GM23338 (cell line): ENCODE results near the gene NECTIN2. TPM values are rescaled to one million over a fixed set of nuclear protein-coding genes. Genes with fewer than 3 reads are reported as not detected.

Experiments used
- ATAC-seq: fragments of 200-7000 bp; cut with Tn5 transposase; 3 replicates; pipeline ENCODE4 v1.9.1; 2020
- DNase-seq: peaks from one replicate; pipeline ENCODE4 v3.0.0-alpha.2; 2015; ENCODE audit warnings: low spot score
- H2AFZ ChIP-seq: fragments of 200-600 bp; sonication (generic); 2 replicates; pipeline ENCODE4 v1.8.0; 2016; ENCODE audit warnings: antibody characterized with exemption, mild to moderate bottlenecking, moderate library complexity
- H3F3A ChIP-seq: fragments of 200-600 bp; sonication (generic); replicated peaks from 2 replicates; pipeline ENCODE4 v1.8.0; 2017; ENCODE audit warnings: antibody characterized with exemption, mixed run types, low read depth
- H3K27ac ChIP-seq: fragments of 200-600 bp; sonication (generic); 2 replicates; pipeline ENCODE4 v1.6.1; 2016; ENCODE audit warnings: low read depth
- H3K27me3 ChIP-seq: fragments of 200-600 bp; sonication (generic); 2 replicates; pipeline ENCODE4 v1.8.0; 2016; ENCODE audit warnings: mild to moderate bottlenecking, mixed run types, moderate library complexity; ENCODE audit not compliant: insufficient read depth
- H3K36me3 ChIP-seq: fragments of 200-600 bp; sonication (generic); 2 replicates; pipeline ENCODE4 v1.8.0; 2016; ENCODE audit warnings: mild to moderate bottlenecking; ENCODE audit not compliant: insufficient read depth
- H3K4me1 ChIP-seq: fragments of 200-600 bp; sonication (generic); 2 replicates; pipeline ENCODE4 v1.8.0; 2016; ENCODE audit warnings: mild to moderate bottlenecking, moderate library complexity; ENCODE audit not compliant: insufficient read depth
- H3K4me2 ChIP-seq: fragments of 200-600 bp; sonication (generic); 2 replicates; pipeline ENCODE4 v1.7.1; 2017; ENCODE audit warnings: mixed run types
- H3K4me3 ChIP-seq: fragments of 200-600 bp; sonication (generic); 2 replicates; pipeline ENCODE4 v1.6.1; 2016; ENCODE audit warnings: mixed run types
- H3K79me2 ChIP-seq: fragments of 200-600 bp; sonication (generic); replicated peaks from 2 replicates; pipeline ENCODE4 v1.8.0; 2017; ENCODE audit warnings: mild to moderate bottlenecking; ENCODE audit not compliant: insufficient read depth
- H3K9me2 ChIP-seq: fragments of 200-600 bp; sonication (generic); 2 replicates; pipeline ENCODE4 v1.8.0; 2017; ENCODE audit not compliant: insufficient read depth
- H4K20me1 ChIP-seq: fragments of 200-600 bp; sonication (generic); replicated peaks from 2 replicates; pipeline ENCODE4 v1.8.0; 2017; ENCODE audit warnings: mild to moderate bottlenecking; ENCODE audit not compliant: insufficient read depth
- H3K27ac Mint-ChIP-seq: 2 replicates; pipeline ENCODE4 v1.8.0; 2020; ENCODE audit warnings: inconsistent platforms, mild to moderate bottlenecking, moderate library complexity, mixed read lengths
- H3K27me3 Mint-ChIP-seq: 3 replicates; pipeline ENCODE4 v1.8.0; 2022; ENCODE audit warnings: low read depth, mild to moderate bottlenecking, moderate library complexity, mixed read lengths, inconsistent platforms; ENCODE audit not compliant: insufficient read depth, poor library complexity
- H3K36me3 Mint-ChIP-seq: 3 replicates; pipeline ENCODE4 v1.8.0; 2021; ENCODE audit warnings: low read depth, mild to moderate bottlenecking, inconsistent platforms, moderate library complexity, mixed read lengths
- H3K4me1 Mint-ChIP-seq: 3 replicates; pipeline ENCODE4 v1.8.0; 2020; ENCODE audit warnings: mild to moderate bottlenecking, inconsistent platforms, mixed read lengths
- H3K4me3 Mint-ChIP-seq: 3 replicates; pipeline ENCODE4 v1.8.0; 2021; ENCODE audit warnings: moderate library complexity, mild to moderate bottlenecking, inconsistent platforms, mixed read lengths
- H3K9me3 Mint-ChIP-seq: 3 replicates; pipeline ENCODE4 v1.8.0; 2020; ENCODE audit warnings: moderate library complexity, mild to moderate bottlenecking, inconsistent platforms, mixed read lengths
- CREB1 ChIP-seq: fragments of 250-450 bp; sonication (Bioruptor Pico); IDR thresholded peaks from 2 replicates; pipeline ENCODE4 v1.5.0; 2020; ENCODE audit warnings: low read depth, mild to moderate bottlenecking, moderate library complexity
- CTCF ChIP-seq, 2 experiments: fragments of 200-600 bp in 1 of 2; sonication (generic) in 1 of 2; conservative IDR thresholded peaks; 2 replicates each; pipeline versions ENCODE4 v1.5.1 to v1.6.1; 2016 to 2017; ENCODE audit warnings: antibody characterized with exemption in 2 of 2, low read depth in 2 of 2, mild to moderate bottlenecking in 2 of 2, moderate library complexity in 1 of 2
- ETS1 ChIP-seq: IDR thresholded peaks from 2 replicates; pipeline ENCODE4 v1.6.1; 2016; ENCODE audit warnings: antibody characterized with exemption
- EZH2 ChIP-seq: fragments of 200-600 bp; sonication (generic); IDR thresholded peaks from one replicate; pipeline ENCODE4 v1.8.0; 2017; ENCODE audit warnings: antibody characterized with exemption, mild to moderate bottlenecking, low read depth; ENCODE audit not compliant: unreplicated experiment
- EZH2phosphoT487 ChIP-seq: fragments of 200-600 bp; sonication (generic); IDR thresholded peaks from one replicate; pipeline ENCODE4 v1.8.1; 2018; ENCODE audit warnings: antibody characterized with exemption; ENCODE audit not compliant: unreplicated experiment
- JUNB ChIP-seq: IDR thresholded peaks from one replicate; pipeline ENCODE4 v1.6.1; 2016; ENCODE audit warnings: antibody characterized with exemption; ENCODE audit not compliant: unreplicated experiment
- NANOG ChIP-seq: IDR thresholded peaks from 2 replicates; pipeline ENCODE4 v1.6.1; 2016; ENCODE audit warnings: antibody characterized with exemption, borderline replicate concordance
- POLR2AphosphoS5 ChIP-seq: IDR thresholded peaks from 2 replicates; pipeline ENCODE4 v1.6.1; 2016; ENCODE audit warnings: antibody characterized with exemption, low read depth
- REST ChIP-seq: IDR thresholded peaks from one replicate; pipeline ENCODE4 v1.6.1; 2018; ENCODE audit warnings: antibody characterized with exemption; ENCODE audit not compliant: unreplicated experiment
- STAT1 ChIP-seq: IDR thresholded peaks from one replicate; pipeline ENCODE4 v1.6.1; 2016; ENCODE audit warnings: antibody characterized with exemption; ENCODE audit not compliant: unreplicated experiment
- ZNF114 ChIP-seq: fragments of 250-450 bp; sonication (Bioruptor Pico); IDR thresholded peaks from 2 replicates; pipeline ENCODE4 v1.5.0; 2020; ENCODE audit warnings: mild to moderate bottlenecking, moderate library complexity
- ZNF331 ChIP-seq: fragments of 250-450 bp; sonication (Bioruptor Pico); IDR thresholded peaks from 2 replicates; pipeline ENCODE4 v1.5.0; 2020; ENCODE audit warnings: low read depth, mild to moderate bottlenecking, moderate library complexity
- ZNF462 ChIP-seq: fragments of 250-450 bp; sonication (Bioruptor Pico); IDR thresholded peaks from 2 replicates; pipeline ENCODE4 v1.5.0; 2020; ENCODE audit warnings: mild to moderate bottlenecking, moderate library complexity
- polyA plus RNA-seq: library from polyadenylated mRNA; unstranded; fragments of >200 nt; fragmentation: Nextera tagmentation; extraction: Ambion mirVana; gene quantifications from 2 replicates; pipeline ENCODE4 v1.2.1, GENCODE V29; 2016
- total RNA-seq: library from RNA; depleted of rRNA; stranded (reverse); fragments of >200 nt; shearing (Covaris generic); gene quantifications from 2 replicates; pipeline ENCODE4 v1.2.3, GENCODE V29; 2014

NECTIN2 gene
- total and polyA plus RNA-seq, 2 experiments from 2014 or later = 109 to 230 TPM

- Histone ChIP-seq H3K27ac (no peak overlapping the region), H3K9me2 (no peaks in the 10 kb centered on the region), H2AFZ (no peak overlapping the region), H3K4me1 (no peaks in the 10 kb centered on the region), H3K4me3 (no peak overlapping the region), H3F3A (no peaks in the 10 kb centered on the region), H3K27me3 (no peaks in the 10 kb centered on the region), H3K4me2 (no peak overlapping the region), H3K79me2 (peaks cover 46% of the 10 kb centered on the region), H3K36me3 (peaks cover 15% of the 10 kb centered on the region), H4K20me1 (peaks cover 45% of the 10 kb centered on the region)
- TF ChIP-seq POLR2AphosphoS5 (no peak), STAT1 (no peak), ETS1 (no peak), NANOG (no peak), ZNF462 (CRISPR knock-in tag) (no peak), CTCF (conservative IDR thresholded peaks at IDR 0.05; ENCODE audit: low read depth in 2 of 2) (no peak), CREB1 (CRISPR knock-in tag) (no peak), ZNF114 (CRISPR knock-in tag) (no peak), REST (no peak), JUNB (no peak), ZNF331 (CRISPR knock-in tag) (no peak), EZH2 (no peak), EZH2phosphoT487 (no peak)
- Mint-ChIP-seq H3K4me3 (no peak overlapping the region), H3K36me3 (peaks cover 67% of the 10 kb centered on the region), H3K27ac (no peak overlapping the region), H3K27me3 (peaks cover 7% of the 10 kb centered on the region), H3K9me3 (no peaks in the 10 kb centered on the region; the same call in 2 of the 3 replicates), H3K4me1 (no peaks in the 10 kb centered on the region)
- no peak for DNase-seq
- ATAC-seq = no peak
These were observed 17.9 kb downstream of the NECTIN2 start for GRCh38 chr19:44863990-44864389.
